Activated CD8-positive, alpha-beta memory T cell treated with anti-CD3 and anti-CD28 coated beads for 1 hour (primary cell): ENCODE measurements around the gene PHF12.

Experiments used
- DNase-seq, 2 donors: peaks; one replicate each; pipeline ENCODE4 v3.0.0-alpha.2; 2020; ENCODE audit warnings: low read depth in 1 of 2; ENCODE audit errors: extremely low read depth in 1 of 2

Gene PHF12

GRCh38 chr17:28955408-28955807 lies 4.1 kb upstream of the PHF12 start:
- DNase-seq, result no peak

DNA sequence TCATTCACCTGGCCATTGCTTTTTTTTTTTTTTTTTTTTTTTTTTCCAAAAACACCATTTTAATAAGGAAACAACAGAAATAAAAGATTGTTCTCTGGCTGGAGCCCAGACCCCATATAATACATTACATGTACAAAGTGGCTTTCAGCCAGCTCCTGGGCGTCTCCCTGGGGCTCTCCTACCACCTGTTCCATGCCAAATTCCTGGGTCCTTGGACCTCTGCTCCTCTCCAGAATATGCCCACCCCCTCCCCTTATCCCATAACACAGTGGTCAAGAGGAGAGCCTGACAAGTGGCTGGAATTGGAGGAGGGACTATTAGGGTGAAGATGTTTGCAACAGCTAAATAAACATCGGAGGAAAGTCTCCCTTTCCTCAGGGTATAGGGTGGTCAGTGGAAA lies 3.6 kb upstream of the PHF12 start:
- no peak for DNase-seq

- DNase-seq, result peak in 1 of 2 donors; percentile 22
Measured at GRCh38 chr17:28953444-28954118, 2.3 kb upstream of the PHF12 start.

DNA sequence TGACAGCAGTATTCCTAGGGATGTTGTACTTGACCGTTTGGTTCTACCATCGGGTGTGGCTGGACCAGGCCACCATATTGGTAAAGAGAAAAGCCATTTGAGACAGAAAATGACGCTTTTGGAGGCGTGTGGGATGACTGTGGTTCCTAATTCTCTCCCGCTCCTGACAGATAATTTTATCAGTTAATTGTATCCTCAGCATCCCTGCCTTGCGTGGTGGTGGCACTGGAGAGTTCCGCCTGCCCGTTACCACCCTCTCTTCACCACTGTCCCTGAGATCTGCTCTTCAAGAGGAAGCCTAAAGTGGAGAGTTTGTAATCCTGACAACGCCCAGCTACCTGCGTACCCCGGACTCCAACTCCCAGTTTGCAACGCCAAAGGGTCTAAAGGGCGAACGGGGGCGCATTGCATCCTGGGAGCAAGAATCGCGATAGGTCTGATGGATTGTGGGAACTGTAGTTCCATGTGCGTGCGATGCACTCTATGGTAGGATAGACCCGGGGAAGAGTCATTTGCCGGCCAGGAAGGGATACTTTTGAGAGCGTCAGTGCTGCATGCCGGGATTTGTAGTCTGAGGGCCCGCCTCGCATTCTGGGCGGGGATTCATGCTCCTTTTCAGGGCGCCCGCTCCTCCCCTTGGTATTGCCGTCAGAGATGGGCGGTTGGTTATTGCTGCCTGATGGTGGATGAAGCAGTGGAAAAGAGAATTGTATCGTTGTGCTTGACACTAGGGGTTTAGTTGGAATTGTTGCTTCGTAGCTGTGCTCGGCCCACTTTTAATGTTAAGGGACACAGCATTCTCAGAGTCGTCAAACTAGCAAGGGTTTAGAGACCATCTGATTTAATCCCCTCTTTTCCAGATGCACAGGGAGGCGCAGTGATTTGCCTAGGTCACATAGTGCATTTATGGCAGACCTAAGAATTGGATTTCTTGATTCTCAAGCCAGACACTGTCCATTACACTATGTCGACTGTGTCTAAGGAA lies 965 bp upstream of the PHF12 start:
- DNase-seq, result peak; percentile 85 to 96

DNA sequence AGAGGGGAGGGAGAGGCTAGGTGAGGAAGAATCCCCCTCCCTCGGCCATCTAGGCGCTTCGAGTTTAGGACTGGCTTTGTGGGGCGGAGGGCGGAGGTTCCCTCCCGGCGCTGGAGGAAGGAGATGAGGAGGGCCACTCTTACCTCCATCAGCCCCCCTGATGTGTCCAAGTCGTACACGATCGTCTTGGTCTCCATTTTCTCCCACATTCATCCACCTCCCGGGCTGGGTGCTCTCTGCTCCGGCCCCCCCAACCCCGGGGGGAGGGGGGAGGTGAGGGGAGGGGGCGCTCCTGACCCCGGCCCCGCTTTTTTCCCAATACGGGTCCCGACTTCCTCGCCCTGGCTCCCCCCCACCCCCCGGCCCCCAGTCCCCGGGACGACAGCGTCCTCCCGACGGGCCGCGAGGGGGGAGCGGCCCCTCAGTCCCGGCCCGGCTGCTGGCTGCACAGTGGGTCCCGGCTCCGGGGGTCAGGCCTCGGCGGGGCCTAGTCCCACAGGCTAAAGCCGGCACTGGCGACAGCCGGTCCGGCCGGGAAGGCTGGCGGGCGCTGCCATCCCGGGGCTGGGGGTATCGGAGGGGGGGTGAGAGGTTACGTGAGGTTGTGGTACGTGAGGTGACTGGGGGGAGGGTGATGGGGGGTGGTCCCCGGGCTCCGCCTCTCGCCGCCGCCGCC lies 428 bp downstream of the PHF12 start:
- DNase-seq, result no peak

DNA sequence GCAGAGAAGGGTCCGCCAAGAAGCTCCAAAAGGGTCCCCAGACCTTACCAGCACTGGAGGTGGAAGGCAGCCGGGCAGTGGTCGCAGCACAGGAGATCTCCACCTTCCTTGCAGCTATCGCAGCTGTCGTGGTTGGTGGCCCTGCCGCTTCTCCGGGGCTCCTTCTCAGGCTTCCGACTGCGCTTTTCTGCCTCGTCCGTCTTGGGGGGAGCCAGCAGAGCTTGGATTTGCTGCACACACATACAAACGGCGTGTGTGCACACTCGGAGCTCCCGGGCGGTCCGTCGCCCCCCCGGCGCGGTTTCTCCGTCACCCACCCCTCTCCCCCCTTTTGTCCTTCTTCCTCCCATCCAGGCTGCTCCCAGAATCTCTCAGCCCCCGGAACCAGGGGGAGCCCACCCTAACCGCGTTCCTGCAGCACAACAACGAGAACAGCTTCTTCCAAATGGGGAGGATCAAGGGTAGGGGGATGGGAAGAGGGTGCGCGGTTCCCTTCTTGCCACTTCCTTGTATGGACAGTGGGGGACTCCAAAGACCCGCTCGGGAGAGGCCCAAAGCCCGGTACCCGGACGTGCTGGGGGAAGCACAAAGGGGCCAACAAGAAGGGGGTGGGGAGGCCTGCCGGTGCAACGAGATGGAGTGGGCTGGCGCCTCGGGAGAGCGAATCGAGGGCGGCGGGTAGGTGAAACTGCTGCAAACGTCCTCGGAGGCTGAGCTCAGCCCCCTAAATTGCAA lies 1.1 kb downstream of the PHF12 start:
- peak in 1 of 2 donors; percentile 28 for DNase-seq

DNA sequence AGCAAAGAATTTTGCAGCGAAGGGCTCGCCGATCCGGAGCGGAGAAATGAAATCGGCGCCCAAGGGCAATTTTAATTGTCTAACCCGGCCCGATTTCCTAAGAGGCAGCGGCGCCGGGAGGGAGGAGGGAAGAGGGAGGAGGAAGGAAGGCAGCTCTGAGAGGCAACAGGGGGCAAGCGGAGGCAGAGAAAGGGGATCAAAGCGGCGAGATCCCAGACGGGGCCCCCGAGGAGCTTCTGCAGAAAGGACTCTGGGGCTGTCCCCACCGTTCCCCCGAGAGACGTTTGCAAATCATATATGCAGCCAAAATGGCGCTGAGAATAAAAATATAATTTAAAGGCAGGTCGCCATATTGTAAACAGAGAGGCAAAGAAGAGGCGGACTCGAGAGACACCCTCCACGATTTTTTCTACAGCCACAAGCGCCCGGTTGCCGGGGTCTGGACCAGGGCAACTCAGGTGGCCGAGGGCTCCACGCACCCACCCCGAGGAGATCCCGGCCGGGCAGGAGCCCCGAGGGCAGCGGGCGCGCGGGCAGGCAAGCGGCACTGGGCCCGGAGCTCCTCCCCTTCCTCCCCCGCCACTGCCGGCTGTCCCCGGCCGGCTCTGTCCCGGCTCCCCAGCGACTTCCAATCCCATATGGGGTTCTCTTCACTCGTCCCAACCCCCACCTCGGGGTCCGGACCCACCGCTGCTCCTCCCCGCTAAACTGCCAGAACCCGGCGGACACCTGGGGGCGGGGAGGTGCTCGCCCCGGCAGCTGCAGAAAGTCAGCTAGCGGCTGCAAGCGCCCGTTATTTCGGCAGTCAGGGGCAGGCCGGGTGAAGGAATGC lies 1.9 kb downstream of the PHF12 start:
- DNase-seq, result peak in 1 of 2 donors; percentile 31

GRCh38 chr17:28948873-28949184 lies 2.5 kb downstream of the PHF12 start:
- no peak for DNase-seq

GRCh38 chr17:28948342-28948741 lies 3.0 kb downstream of the PHF12 start:
- DNase-seq, result no peak

DNA sequence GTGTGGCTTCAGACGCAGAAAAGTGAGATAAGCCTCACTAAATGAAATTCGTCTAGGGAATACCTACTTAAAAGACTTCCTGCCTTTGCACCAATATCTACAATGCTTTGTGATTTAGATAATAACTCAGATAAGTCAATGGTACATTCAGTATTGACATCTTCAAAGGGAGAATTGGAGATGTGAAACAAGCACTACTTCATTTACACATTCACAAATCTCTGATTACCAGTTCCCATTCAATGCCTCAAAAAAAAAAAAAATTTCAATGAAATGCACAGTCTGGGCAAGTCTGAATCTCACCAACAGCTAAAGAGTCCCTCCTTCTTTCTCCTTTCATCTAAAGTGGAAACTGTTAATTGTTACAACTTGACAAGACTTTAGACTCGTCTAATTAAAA lies 3.7 kb downstream of the PHF12 start:
- DNase-seq, result no peak

GRCh38 chr17:28946239-28946638 lies 5.1 kb downstream of the PHF12 start:
- DNase-seq, result no peak

- no peak for DNase-seq
Measured at GRCh38 chr17:28944862-28945741, 6.2 kb downstream of the PHF12 start.

DNA sequence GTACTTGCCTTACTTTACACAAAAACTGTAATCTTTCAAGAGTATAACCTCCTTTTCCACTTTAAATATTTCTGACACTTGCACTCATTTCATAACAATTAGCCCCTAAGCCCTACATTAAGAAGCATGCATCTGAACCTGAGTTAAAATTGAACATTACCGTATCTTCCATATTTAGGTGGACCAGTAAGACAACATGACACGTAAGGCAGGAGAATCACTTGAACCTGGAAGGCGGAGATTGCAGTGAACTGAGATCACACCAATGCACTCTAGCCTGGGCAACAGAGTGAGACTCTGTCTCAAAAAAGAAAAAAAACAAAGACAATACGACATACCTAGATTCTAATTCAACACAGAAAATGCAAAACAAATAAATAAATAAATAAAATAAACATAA lies 7.0 kb downstream of the PHF12 start:
- DNase-seq, result no peak

DNA sequence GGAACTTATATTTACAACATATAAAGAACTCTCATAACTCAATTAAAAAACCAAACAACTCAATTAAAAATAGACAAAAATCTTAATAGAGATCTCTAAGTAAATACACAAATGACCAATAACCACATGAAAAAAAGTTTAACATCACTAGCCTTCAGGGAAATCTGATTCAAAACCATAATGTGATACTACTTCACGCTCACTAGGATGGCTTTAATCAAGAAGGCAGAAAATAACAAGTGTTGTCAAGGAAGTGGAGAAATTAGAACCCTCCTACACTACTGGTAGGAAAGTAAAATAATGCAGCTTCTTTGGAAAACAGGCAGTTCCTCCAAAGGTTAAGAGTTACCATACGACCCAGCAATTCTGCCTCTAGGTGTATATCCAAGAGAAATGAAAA lies 8.4 kb downstream of the PHF12 start:
- no peak for DNase-seq

GRCh38 chr17:28941251-28941650 lies 10.1 kb downstream of the PHF12 start:
- DNase-seq, result no peak

DNA sequence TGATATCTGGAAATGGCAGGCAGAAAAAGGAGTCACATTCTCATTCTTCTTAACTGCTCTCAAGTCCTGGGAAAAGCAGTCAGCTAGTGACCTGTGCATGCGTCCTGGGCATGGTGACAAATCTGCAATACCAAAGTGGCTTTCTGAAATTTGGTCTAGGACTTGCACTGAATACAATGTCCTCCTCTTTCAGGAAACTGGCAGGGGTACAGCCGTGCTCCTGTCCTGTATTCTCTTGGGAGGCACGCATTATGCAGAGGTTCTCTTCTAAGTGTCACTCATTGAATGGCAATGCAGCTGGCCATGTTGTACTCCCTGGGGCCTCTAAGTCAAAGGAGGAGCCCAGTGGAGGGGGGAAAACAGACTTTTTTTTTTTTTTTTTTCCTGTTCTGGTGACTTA lies 10.6 kb downstream of the PHF12 start:
- no peak for DNase-seq

DNA sequence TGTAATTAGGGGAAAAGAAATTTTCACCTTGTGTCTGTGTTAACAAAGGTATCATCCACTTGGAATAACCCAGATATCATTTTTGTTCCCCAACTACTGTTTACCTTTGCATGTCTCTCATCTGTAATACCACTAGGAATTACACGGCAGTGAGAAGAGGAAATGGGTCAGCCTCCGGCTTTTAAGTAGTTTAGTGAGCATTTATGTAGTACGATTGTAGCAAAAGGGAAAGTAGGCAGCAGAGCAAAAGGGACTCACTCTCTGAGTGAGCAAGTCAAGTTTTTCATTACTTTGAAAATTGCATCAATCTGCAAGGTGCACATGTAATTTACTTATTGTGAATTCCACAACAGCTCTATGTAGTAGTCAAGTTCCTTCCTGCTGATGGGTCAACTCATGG lies 11.2 kb downstream of the PHF12 start:
- no peak for DNase-seq

DNA sequence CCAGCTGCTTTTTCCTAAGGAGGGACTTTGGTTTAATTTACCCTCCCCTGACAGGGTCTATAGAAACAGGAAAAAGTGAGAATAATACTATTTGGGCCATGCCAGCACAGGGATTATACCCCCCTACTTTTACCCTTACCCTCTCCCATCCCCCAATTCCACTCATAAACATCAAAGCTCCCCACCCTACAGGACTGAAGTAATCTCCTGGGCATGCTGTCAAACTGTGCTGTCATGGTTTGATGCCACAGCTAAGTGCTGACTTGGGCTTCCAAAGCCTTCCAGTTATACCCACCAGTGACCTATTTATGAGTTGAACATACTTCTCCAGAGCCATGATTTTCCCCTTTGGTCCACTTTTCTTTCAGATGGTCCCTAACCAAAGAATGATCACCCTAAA lies 12.8 kb downstream of the PHF12 start:
- DNase-seq, result no peak

GRCh38 chr17:28937044-28937729 lies 14.1 kb downstream of the PHF12 start:
- DNase-seq, result no peak
